KMS-11 (cell line): ENCODE measurements around the gene NEU4.

ENCODE experiments used
- H2AFZ ChIP-seq: fragments of 200-600 bp; sonication (generic); 2 replicates; pipeline ENCODE4 v1.6.1; 2016; ENCODE audit warnings: antibody characterized with exemption, mixed run types, low read depth
- H3K27ac ChIP-seq: fragments of 200-600 bp; sonication (generic); 2 replicates; pipeline ENCODE4 v1.6.1; 2016; ENCODE audit warnings: mild to moderate bottlenecking, mixed run types
- H3K27me3 ChIP-seq: fragments of 200-600 bp; sonication (generic); 2 replicates; pipeline ENCODE4 v1.6.1; 2017; ENCODE audit warnings: mild to moderate bottlenecking, low read depth, mixed run types, moderate library complexity; ENCODE audit not compliant: insufficient read depth
- H3K36me3 ChIP-seq: fragments of 200-600 bp; sonication (generic); 2 replicates; pipeline ENCODE4 v1.6.1; 2017; ENCODE audit warnings: mild to moderate bottlenecking, mixed run types; ENCODE audit not compliant: insufficient read depth
- H3K4me1 ChIP-seq: fragments of 200-600 bp; sonication (generic); 2 replicates; pipeline ENCODE4 v1.6.1; 2016; ENCODE audit warnings: mild to moderate bottlenecking, low read depth, mixed run types; ENCODE audit not compliant: poor library complexity, severe bottlenecking
- H3K4me2 ChIP-seq: fragments of 200-600 bp; sonication (generic); 2 replicates; pipeline ENCODE4 v1.7.0; 2016; ENCODE audit warnings: mild to moderate bottlenecking, mixed run types
- H3K4me3 ChIP-seq: fragments of 200-600 bp; sonication (generic); IDR thresholded peaks from 2 replicates; pipeline ENCODE4 v1.6.1; 2017; ENCODE audit warnings: low read depth, low read length, mixed read lengths; ENCODE audit not compliant: insufficient read depth
- H3K79me2 ChIP-seq: fragments of 200-600 bp; sonication (generic); 2 replicates; pipeline ENCODE4 v1.6.1; 2016; ENCODE audit warnings: low read depth, mixed run types; ENCODE audit not compliant: insufficient read depth
- H3K9ac ChIP-seq: fragments of 200-600 bp; sonication (generic); 2 replicates; pipeline ENCODE4 v1.6.1; 2016; ENCODE audit warnings: mild to moderate bottlenecking, mixed run types
- H4K20me1 ChIP-seq: fragments of 200-600 bp; sonication (generic); 2 replicates; pipeline ENCODE4 v1.6.1; 2016; ENCODE audit warnings: mild to moderate bottlenecking, mixed run types; ENCODE audit not compliant: insufficient read depth
- TF ChIP-seq, protein P1 (sequence below): fragments of 200-600 bp; sonication (generic); conservative IDR thresholded peaks from 2 replicates; pipeline ENCODE4 v1.6.1; 2017; ENCODE audit warnings: low read depth, mild to moderate bottlenecking, antibody characterized with exemption, low read length, moderate library complexity, mixed read lengths

Gene NEU4

GRCh38 chr2:241811952-241812729, 3.1 kb downstream of the NEU4 start:
- no peaks in the 10 kb centered on the region for H3K4me1 ChIP-seq
- no peaks in the 10 kb centered on the region for H3K79me2 ChIP-seq
- TF ChIP-seq, protein P1, sequence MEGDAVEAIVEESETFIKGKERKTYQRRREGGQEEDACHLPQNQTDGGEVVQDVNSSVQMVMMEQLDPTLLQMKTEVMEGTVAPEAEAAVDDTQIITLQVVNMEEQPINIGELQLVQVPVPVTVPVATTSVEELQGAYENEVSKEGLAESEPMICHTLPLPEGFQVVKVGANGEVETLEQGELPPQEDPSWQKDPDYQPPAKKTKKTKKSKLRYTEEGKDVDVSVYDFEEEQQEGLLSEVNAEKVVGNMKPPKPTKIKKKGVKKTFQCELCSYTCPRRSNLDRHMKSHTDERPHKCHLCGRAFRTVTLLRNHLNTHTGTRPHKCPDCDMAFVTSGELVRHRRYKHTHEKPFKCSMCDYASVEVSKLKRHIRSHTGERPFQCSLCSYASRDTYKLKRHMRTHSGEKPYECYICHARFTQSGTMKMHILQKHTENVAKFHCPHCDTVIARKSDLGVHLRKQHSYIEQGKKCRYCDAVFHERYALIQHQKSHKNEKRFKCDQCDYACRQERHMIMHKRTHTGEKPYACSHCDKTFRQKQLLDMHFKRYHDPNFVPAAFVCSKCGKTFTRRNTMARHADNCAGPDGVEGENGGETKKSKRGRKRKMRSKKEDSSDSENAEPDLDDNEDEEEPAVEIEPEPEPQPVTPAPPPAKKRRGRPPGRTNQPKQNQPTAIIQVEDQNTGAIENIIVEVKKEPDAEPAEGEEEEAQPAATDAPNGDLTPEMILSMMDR = no peak
- no peak overlapping the region for H3K4me2 ChIP-seq
- no peak overlapping the region for H3K27ac ChIP-seq
- no peaks in the 10 kb centered on the region for H3K36me3 ChIP-seq
- no peak overlapping the region for H2AFZ ChIP-seq
- H4K20me1 ChIP-seq = no peaks in the 10 kb centered on the region
- peaks cover 47% of the 10 kb centered on the region for H3K27me3 ChIP-seq
- H3K4me3 ChIP-seq = no peak overlapping the region
- no peak overlapping the region for H3K9ac ChIP-seq

- no peak overlapping the region for H2AFZ ChIP-seq
- H3K4me2 ChIP-seq = no peak overlapping the region
- H3K9ac ChIP-seq = no peak overlapping the region
- no peaks in the 10 kb centered on the region for H3K79me2 ChIP-seq
- H3K27ac ChIP-seq = no peak overlapping the region
- H3K36me3 ChIP-seq = no peaks in the 10 kb centered on the region
- no peaks in the 10 kb centered on the region for H3K4me1 ChIP-seq
- no peak overlapping the region for H3K4me3 ChIP-seq
- H3K27me3 ChIP-seq = peaks cover 55% of the 10 kb centered on the region
- TF ChIP-seq, protein P1 = no peak
- H4K20me1 ChIP-seq = no peaks in the 10 kb centered on the region
These were observed 4.0 kb downstream of the NEU4 start for GRCh38 chr2:241812730-241813643.

GRCh38 chr2:241813644-241814392, 4.8 kb downstream of the NEU4 start:
- Histone ChIP-seq H2AFZ (no peak overlapping the region), H3K79me2 (no peaks in the 10 kb centered on the region), H3K36me3 (no peaks in the 10 kb centered on the region), H3K4me3 (no peak overlapping the region), H3K4me1 (no peaks in the 10 kb centered on the region), H4K20me1 (no peaks in the 10 kb centered on the region), H3K27me3 (peaks cover 62% of the 10 kb centered on the region), H3K27ac (no peak overlapping the region), H3K4me2 (no peak overlapping the region), H3K9ac (no peak overlapping the region)
- TF ChIP-seq, protein P1 = no peak

- TF ChIP-seq, protein P1 = no peak
- no peaks in the 10 kb centered on the region for H3K36me3 ChIP-seq
- no peak overlapping the region for H3K4me3 ChIP-seq
- H3K27ac ChIP-seq = no peak overlapping the region
- H3K27me3 ChIP-seq = peaks cover 61% of the 10 kb centered on the region
- H4K20me1 ChIP-seq = no peaks in the 10 kb centered on the region
- H3K4me2 ChIP-seq = no peak overlapping the region
- H2AFZ ChIP-seq = no peak overlapping the region
- no peaks in the 10 kb centered on the region for H3K4me1 ChIP-seq
- H3K9ac ChIP-seq = no peak overlapping the region
- no peaks in the 10 kb centered on the region for H3K79me2 ChIP-seq
These were observed 5.3 kb downstream of the NEU4 start for GRCh38 chr2:241814393-241814642.
